ENCODE data around the gene VASH2.
A peak's percentile ranks its signal among the peaks of the same experiment; 100 is the strongest.

VASH2 gene

DNA sequence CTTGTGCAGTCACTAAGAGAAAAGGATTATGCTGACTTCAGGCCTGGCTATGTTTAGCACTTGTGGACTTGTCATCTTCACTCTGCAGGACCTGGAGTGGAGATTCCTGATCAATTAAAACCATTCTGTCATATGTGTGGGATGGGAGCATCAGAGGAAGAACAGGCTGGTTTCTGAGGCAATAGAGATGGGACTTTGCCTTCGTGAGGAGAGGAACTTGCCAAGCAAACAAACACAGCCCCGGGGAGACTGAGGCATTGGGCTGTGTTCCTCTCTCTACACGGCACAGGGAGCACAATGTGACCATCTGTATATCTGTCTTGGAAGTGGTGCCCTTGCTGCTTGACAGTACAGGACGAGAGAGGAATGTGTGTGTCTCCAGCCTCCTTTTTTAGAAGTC lies 23.1 kb downstream of the VASH2 start:
- DNase-seq (ENCODE audit: low spot score) = no peak
- in situ Hi-C loops (cut with MboI; ENCODE audit: low sequenced_read_pairs, unreplicated experiment) = no loop called here
- TF ChIP-seq, protein P1, sequence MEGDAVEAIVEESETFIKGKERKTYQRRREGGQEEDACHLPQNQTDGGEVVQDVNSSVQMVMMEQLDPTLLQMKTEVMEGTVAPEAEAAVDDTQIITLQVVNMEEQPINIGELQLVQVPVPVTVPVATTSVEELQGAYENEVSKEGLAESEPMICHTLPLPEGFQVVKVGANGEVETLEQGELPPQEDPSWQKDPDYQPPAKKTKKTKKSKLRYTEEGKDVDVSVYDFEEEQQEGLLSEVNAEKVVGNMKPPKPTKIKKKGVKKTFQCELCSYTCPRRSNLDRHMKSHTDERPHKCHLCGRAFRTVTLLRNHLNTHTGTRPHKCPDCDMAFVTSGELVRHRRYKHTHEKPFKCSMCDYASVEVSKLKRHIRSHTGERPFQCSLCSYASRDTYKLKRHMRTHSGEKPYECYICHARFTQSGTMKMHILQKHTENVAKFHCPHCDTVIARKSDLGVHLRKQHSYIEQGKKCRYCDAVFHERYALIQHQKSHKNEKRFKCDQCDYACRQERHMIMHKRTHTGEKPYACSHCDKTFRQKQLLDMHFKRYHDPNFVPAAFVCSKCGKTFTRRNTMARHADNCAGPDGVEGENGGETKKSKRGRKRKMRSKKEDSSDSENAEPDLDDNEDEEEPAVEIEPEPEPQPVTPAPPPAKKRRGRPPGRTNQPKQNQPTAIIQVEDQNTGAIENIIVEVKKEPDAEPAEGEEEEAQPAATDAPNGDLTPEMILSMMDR (IDR thresholded peaks at IDR 0.05; ENCODE audit: borderline replicate concordance, control extremely low read depth, extremely low read depth, insufficient read depth, missing control alignments) = no peak

DNA sequence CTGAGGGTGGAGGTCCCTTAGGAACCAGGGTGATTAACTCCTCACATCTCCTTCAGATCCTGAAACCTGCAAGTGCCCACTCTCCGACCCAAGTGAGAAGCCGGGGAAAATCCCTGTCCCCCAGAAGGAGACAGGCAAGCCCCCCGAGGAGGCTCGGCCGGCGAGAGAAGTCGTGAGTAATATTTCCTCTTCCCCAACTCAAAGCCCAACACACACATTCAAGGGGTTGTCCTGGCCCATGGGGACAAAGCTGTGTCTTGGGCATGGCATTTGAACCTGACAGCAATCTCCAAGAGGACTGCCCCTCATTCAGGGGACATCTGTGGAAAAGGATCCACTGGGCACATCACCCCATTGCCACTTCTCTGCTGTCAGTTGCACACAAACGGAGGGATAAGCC lies 23.6 kb downstream of the VASH2 start:
- TF ChIP-seq, protein P1 (IDR thresholded peaks at IDR 0.05; ENCODE audit: borderline replicate concordance, control extremely low read depth, extremely low read depth, insufficient read depth, missing control alignments) = no peak
- DNase-seq (ENCODE audit: low spot score) = no peak
- in situ Hi-C loops (cut with MboI; ENCODE audit: low sequenced_read_pairs, unreplicated experiment) = no loop called here

DNA sequence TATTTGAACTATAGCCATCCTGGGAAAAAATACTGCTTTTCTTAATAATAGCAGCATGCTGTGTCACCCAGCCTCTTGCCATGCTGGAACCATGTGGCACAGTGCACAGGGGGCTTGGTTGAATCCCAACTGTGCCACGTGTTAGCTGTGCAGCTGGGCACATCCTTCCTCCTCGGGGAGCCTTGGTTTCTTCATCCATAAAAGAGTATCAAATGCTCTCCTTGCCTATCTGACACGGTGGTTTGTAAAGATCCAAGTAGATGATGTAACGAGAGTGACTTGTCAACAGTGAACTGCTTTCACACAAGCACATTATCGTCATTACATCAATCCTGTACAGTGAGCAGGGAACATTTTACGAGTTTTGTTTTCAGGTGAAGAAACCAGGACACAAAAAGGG lies 24.4 kb downstream of the VASH2 start:
- in situ Hi-C loops (cut with MboI; ENCODE audit: low sequenced_read_pairs, unreplicated experiment) = loop anchor here (25.0 kb wide), 2 partner anchors 312 to 512 kb away; no protein-coding TSS in a partner anchor
- TF ChIP-seq, protein P1 (IDR thresholded peaks at IDR 0.05; ENCODE audit: borderline replicate concordance, control extremely low read depth, extremely low read depth, insufficient read depth, missing control alignments) = no peak
- DNase-seq (ENCODE audit: low spot score) = no peak

DNA sequence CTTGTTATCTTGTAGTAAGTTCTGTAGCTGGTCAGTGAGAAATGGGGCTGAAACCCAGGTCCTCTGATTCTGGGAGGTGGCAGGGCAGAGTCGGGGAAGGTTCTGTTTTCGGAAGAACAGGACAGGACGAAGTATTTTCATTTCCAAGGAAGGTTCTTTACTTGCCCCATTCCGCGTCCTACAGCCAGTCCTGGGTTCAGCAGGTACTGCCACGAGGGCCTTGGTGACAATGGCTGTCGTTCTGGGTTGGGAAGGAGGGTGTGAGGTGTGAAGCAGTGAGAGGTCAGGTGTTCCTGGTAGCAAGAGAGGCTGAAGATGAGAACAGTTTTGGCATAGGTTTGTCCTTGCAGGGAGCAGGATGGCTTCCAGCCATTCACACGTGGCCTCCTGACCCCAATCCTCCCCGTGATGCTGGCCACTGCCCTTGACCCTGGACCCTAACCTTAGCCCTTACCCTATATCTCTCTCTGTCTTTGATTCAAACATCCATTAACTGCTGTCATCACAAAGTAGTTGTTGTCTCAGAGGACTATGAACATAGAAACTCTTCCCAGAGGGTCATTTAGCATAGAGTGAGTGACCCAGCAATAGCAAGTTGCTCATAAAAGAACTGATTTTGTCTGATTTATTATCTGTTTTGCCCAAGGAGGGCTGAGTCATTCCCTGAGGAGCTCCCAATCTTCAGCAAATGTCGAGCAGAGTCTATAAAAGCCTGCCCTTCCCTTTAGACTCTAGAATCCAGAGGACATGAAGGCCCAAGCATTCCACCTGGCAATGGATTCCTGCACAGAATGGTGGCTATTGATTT lies 25.0 kb downstream of the VASH2 start:
- no peak for DNase-seq (ENCODE audit: low spot score)
- in situ Hi-C loops (cut with MboI; ENCODE audit: low sequenced_read_pairs, unreplicated experiment) = loop anchor here (25.0 kb wide), 2 partner anchors 313 to 513 kb away; no protein-coding TSS in a partner anchor
- TF ChIP-seq, protein P1 (IDR thresholded peaks at IDR 0.05; ENCODE audit: borderline replicate concordance, control extremely low read depth, extremely low read depth, insufficient read depth, missing control alignments) = no peak

DNA sequence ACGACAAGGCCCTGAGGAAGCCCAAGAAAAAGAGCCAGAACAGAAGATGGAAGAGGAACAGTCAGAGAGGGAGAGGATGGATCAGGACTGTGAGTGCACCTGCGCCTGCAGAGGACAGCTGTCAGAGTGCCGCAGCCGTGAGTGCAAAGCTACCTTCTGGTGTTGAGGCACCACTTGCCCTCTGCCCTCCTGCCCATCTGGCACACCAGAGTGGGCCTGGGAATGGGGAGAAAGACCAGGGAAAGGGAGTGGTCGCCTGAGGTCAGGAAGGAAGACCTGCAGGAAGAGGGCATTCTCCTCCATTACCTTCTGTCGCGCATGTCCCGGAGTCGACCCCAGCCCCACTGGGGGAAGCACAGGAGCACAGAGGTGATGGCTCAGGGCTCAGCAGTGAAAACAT lies 26.2 kb downstream of the VASH2 start:
- no peak for DNase-seq (ENCODE audit: low spot score)
- TF ChIP-seq, protein P1 (IDR thresholded peaks at IDR 0.05; ENCODE audit: borderline replicate concordance, control extremely low read depth, extremely low read depth, insufficient read depth, missing control alignments) = no peak
- in situ Hi-C loops (cut with MboI; ENCODE audit: low sequenced_read_pairs, unreplicated experiment) = loop anchor here (25.0 kb wide), 2 partner anchors 314 to 514 kb away; no protein-coding TSS in a partner anchor

DNA sequence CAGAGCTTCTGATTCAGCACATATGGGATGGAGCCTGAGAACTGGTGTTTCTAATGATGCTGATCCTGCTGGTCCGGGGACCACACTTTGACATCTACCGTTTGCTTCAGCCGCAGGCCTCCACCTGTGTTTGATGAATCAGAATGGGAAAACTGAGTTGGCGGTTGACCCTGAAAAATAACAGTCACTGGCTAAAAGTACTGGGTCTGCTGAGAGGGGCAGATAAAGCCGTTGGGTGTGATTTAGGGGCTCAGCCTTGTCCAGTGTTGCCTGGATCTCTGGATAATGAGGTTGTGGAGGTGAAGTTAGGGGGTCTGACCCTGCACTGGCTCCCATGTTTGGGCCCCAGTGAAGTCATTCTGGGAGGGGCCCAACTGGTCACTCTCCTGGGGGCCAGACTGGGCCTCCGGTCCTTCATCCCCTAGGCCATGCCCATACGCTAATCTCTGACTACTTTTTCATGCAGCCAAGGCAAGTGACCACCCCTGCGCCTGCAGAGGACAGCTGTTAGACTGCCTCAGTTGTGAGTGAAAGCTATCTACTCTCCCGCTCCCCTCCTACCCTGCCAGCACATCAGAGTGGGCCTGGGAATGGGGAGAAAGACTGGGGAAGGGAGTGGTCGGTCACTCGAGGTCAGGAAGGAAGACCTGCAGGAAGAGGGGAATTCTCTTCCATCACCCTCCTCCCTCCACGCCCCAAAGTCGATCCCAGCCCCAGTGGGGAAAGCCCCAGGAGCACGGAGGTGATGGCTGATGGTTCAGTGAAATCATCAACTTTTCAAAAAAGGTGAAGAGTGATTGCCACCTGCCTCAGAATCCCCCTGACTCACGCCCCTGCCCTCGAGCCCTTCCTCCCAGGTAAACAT lies 27.7 kb downstream of the VASH2 start:
- DNase-seq (ENCODE audit: low spot score) = peak; percentile 64
- in situ Hi-C loops (cut with MboI; ENCODE audit: low sequenced_read_pairs, unreplicated experiment) = loop anchor here (25.0 kb wide), 2 partner anchors 316 to 516 kb away; no protein-coding TSS in a partner anchor
- TF ChIP-seq, protein P1 (IDR thresholded peaks at IDR 0.05; ENCODE audit: borderline replicate concordance, control extremely low read depth, extremely low read depth, insufficient read depth, missing control alignments) = no peak
